HG03280 (cell line): ENCODE results near the gene COL5A1.

Experiments
- ATAC-seq: cut with Tn5 transposase; IDR thresholded peaks from one replicate; pipeline ENCODE4 v1.9.1; 2021; ENCODE audit warnings: mild to moderate bottlenecking, moderate library complexity; ENCODE audit not compliant: unreplicated experiment

The COL5A1 gene

GRCh38 chr9:134625361-134626068 lies 16.1 kb upstream of the COL5A1 start:
- ATAC-seq = no peak

- ATAC-seq = no peak
These were observed 15.6 kb upstream of the COL5A1 start for GRCh38 chr9:134626069-134626423.

GRCh38 chr9:134626571-134627416 lies 14.8 kb upstream of the COL5A1 start:
- no peak for ATAC-seq

GRCh38 chr9:134627417-134628353 lies 13.9 kb upstream of the COL5A1 start:
- no peak for ATAC-seq

GRCh38 chr9:134628354-134628736 lies 13.3 kb upstream of the COL5A1 start:
- ATAC-seq = no peak

- ATAC-seq = no peak
These were observed 12.5 kb upstream of the COL5A1 start for GRCh38 chr9:134629061-134629585.

- ATAC-seq = no peak
These were observed 11.8 kb upstream of the COL5A1 start for GRCh38 chr9:134629586-134630392.

GRCh38 chr9:134630393-134630790 lies 11.2 kb upstream of the COL5A1 start:
- ATAC-seq = no peak

GRCh38 chr9:134630861-134631260 lies 10.7 kb upstream of the COL5A1 start:
- no peak for ATAC-seq

GRCh38 chr9:134631881-134632280 lies 9.7 kb upstream of the COL5A1 start:
- no peak for ATAC-seq

GRCh38 chr9:134632329-134632728 lies 9.3 kb upstream of the COL5A1 start:
- no peak for ATAC-seq

GRCh38 chr9:134633362-134634142 lies 8.1 kb upstream of the COL5A1 start:
- ATAC-seq = no peak

GRCh38 chr9:134634176-134634575 lies 7.4 kb upstream of the COL5A1 start:
- ATAC-seq = no peak

GRCh38 chr9:134634667-134635230 lies 6.9 kb upstream of the COL5A1 start:
- ATAC-seq = no peak

- ATAC-seq = no peak
These were observed 6.1 kb upstream of the COL5A1 start for GRCh38 chr9:134635351-134636148.

- no peak for ATAC-seq
These were observed 5.5 kb upstream of the COL5A1 start for GRCh38 chr9:134636149-134636507.

GRCh38 chr9:134637241-134637640 lies 4.4 kb upstream of the COL5A1 start:
- ATAC-seq = no peak
